ENCODE measurements around the gene LMTK2. TPM values are rescaled to one million over a fixed set of nuclear protein-coding genes. Genes with fewer than 3 reads are reported as not detected.

The LMTK2 gene
- total RNA-seq, 2 experiments from 2014 or later: 30.3 to 31.7 TPM

- Histone ChIP-seq H3K4me3 (ENCODE audit: low read length) (no peak overlapping the region), H3K4me1 (ENCODE audit: insufficient read depth, low read length) (no peaks in the 10 kb centered on the region), H3K27me3 (ENCODE audit: control insufficient read depth in 1 of 2, insufficient read depth in 2 of 2, low read length in 2 of 2) (no peaks in the 10 kb centered on the region), H3K27ac (ENCODE audit: low read depth in 1 of 2, low read length in 2 of 2) (no peak overlapping the region), H3K9me3 (ENCODE audit: control insufficient read depth in 1 of 2, insufficient read depth in 1 of 2, low read length in 2 of 2) (no peaks in the 10 kb centered on the region), H3K36me3 (ENCODE audit: insufficient read depth, low read length) (peaks cover 45% of the 10 kb centered on the region)
- Mint-ChIP-seq H3K9me3 (no peaks in the 10 kb centered on the region), H3K36me3 (ENCODE audit: low read depth) (peaks cover 52% of the 10 kb centered on the region), H3K27ac (no peak overlapping the region), H3K4me3 (no peak overlapping the region), H3K4me1 (ENCODE audit: low read depth) (peaks cover 15% of the 10 kb centered on the region), H3K27me3 (no peaks in the 10 kb centered on the region)
- ChIA-PET POLR2A (interaction anchor here (0.7 kb wide), 1 partner anchor 11 kb away, joined by 3 read pairs; the partner anchor contains the start of gene BHLHA15), CTCF (no interaction called here)
- intact Hi-C loops (cut with DNase I, micrococcal nuclease): no loop called here
- TF ChIP-seq CTCF (IDR thresholded peaks at IDR 0.05): no peak
- no peak for DNase-seq
- ATAC-seq (ENCODE audit: poor library complexity): no peak
Observed at GRCh38 chr7:98222533-98223195, 116.0 kb downstream of the LMTK2 start.

DNA sequence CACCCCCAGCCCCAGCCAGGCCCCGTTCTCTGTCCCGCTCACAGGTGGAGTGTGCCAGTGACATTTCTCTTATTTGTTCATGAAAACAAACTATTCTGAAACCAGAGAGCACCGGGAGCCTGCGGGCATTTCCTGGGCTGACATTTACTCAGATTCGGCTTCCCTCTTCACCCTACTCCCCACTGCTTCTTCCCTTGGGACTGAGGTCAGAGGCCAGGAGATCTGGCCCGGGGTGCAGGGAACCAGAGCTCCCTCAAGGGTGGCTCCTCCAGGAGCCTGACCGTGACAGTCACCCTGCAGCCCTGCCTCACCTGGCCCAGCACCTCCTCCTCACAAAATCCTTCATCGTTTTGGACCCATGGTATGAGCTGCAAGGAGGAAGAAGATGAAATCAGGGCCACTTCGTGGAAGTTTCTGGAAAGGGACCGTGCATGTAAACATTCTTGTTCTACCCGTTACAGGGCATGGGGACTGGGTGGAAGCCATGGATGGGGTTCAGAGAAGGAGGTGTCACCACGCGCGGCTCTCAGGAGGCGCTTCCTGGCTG lies 116.8 kb downstream of the LMTK2 start:
- POLR2A ChIA-PET: interaction anchor here (0.7 kb wide), 1 partner anchor 12 kb away, joined by 3 read pairs; the partner anchor contains the start of gene BHLHA15
- TF ChIP-seq CTCF (IDR thresholded peaks at IDR 0.05): no peak
- no peak for ATAC-seq (ENCODE audit: poor library complexity)
- Mint-ChIP-seq H3K9me3 (no peaks in the 10 kb centered on the region), H3K36me3 (ENCODE audit: low read depth) (peaks cover 55% of the 10 kb centered on the region), H3K4me3 (no peak overlapping the region), H3K27me3 (no peaks in the 10 kb centered on the region), H3K4me1 (ENCODE audit: low read depth) (peaks cover 11% of the 10 kb centered on the region), H3K27ac (no peak overlapping the region)
- no peak for DNase-seq
- H3K4me3 ChIP-seq (ENCODE audit: low read length): no peak overlapping the region
- no peaks in the 10 kb centered on the region for H3K4me1 ChIP-seq (ENCODE audit: insufficient read depth, low read length)
- H3K36me3 ChIP-seq (ENCODE audit: insufficient read depth, low read length): peaks cover 46% of the 10 kb centered on the region
- H3K27ac ChIP-seq (ENCODE audit: low read depth in 1 of 2, low read length in 2 of 2): no peak overlapping the region
- H3K9me3 ChIP-seq (ENCODE audit: control insufficient read depth in 1 of 2, insufficient read depth in 1 of 2, low read length in 2 of 2): no peaks in the 10 kb centered on the region
- CTCF ChIA-PET: no interaction called here
- no peaks in the 10 kb centered on the region for H3K27me3 ChIP-seq (ENCODE audit: control insufficient read depth in 1 of 2, insufficient read depth in 2 of 2, low read length in 2 of 2)
- intact Hi-C loops (cut with DNase I, micrococcal nuclease): no loop called here

- Mint-ChIP-seq H3K4me1 (ENCODE audit: low read depth) (peaks cover 4% of the 10 kb centered on the region), H3K27ac (no peak overlapping the region), H3K4me3 (no peak overlapping the region), H3K36me3 (ENCODE audit: low read depth) (peaks cover 50% of the 10 kb centered on the region), H3K9me3 (no peaks in the 10 kb centered on the region), H3K27me3 (no peaks in the 10 kb centered on the region)
- H3K27me3 ChIP-seq (ENCODE audit: control insufficient read depth in 1 of 2, insufficient read depth in 2 of 2, low read length in 2 of 2): no peaks in the 10 kb centered on the region
- H3K27ac ChIP-seq (ENCODE audit: low read depth in 1 of 2, low read length in 2 of 2): no peak overlapping the region
- ATAC-seq (ENCODE audit: poor library complexity): no peak
- no peaks in the 10 kb centered on the region for H3K4me1 ChIP-seq (ENCODE audit: insufficient read depth, low read length)
- intact Hi-C loops (cut with DNase I, micrococcal nuclease): no loop called here
- no peak for DNase-seq
- H3K4me3 ChIP-seq (ENCODE audit: low read length): no peak overlapping the region
- TF ChIP-seq CTCF (IDR thresholded peaks at IDR 0.05): no peak
- peaks cover 51% of the 10 kb centered on the region for H3K36me3 ChIP-seq (ENCODE audit: insufficient read depth, low read length)
- ChIA-PET POLR2A (no interaction called here), CTCF (no interaction called here)
- H3K9me3 ChIP-seq (ENCODE audit: control insufficient read depth in 1 of 2, insufficient read depth in 1 of 2, low read length in 2 of 2): no peaks in the 10 kb centered on the region
Observed at GRCh38 chr7:98223898-98224700, 117.4 kb downstream of the LMTK2 start.

Data from CD4-positive, alpha-beta T cell (primary cell).